Neural cell (in vitro differentiated cells): Measurements from ENCODE around the gene BRICD5. TPM values are rescaled to one million over a fixed set of nuclear protein-coding genes. Genes with fewer than 3 reads are reported as not detected.

Experiments
- H2AFZ ChIP-seq: fragments of 200-600, 300-800 bp; sonication (generic), shearing (Covaris generic); 2 replicates; pipeline ENCODE4 v1.6.0; 2014; ENCODE audit warnings: low read depth, mild to moderate bottlenecking, antibody characterized with exemption, low read length, moderate library complexity
- H3F3A ChIP-seq: fragments of 200-600 bp; shearing (Covaris generic); 2 replicates; pipeline ENCODE4 v1.6.1; 2016; ENCODE audit warnings: mild to moderate bottlenecking, moderate library complexity, mixed read lengths, antibody characterized with exemption, low read length; ENCODE audit not compliant: insufficient read depth, poor library complexity, severe bottlenecking
- H3K27ac ChIP-seq: fragments of 200-600, 300-800 bp; sonication (generic), shearing (Covaris generic); 2 replicates; pipeline ENCODE4 v1.5.1; 2014; ENCODE audit warnings: mild to moderate bottlenecking, low read length, moderate library complexity
- H3K27me3 ChIP-seq: fragments of 300-800, 200-600 bp; sonication (generic), shearing (Covaris generic); 2 replicates; pipeline ENCODE4 v1.6.0; 2014; ENCODE audit warnings: mild to moderate bottlenecking, low read depth, low read length, moderate library complexity; ENCODE audit not compliant: insufficient read depth
- H3K36me3 ChIP-seq: fragments of 300-800, 200-600 bp; sonication (generic), shearing (Covaris generic); 2 replicates; pipeline ENCODE4 v1.5.1; 2014; ENCODE audit warnings: mild to moderate bottlenecking, antibody characterized with exemption, low read length, moderate library complexity; ENCODE audit not compliant: insufficient read depth
- H3K4me2 ChIP-seq: fragments of 300-800, 200-600 bp; sonication (generic), shearing (Covaris generic); 2 replicates; pipeline ENCODE4 v1.6.0; 2014; ENCODE audit warnings: mild to moderate bottlenecking, low read length
- H3K4me3 ChIP-seq: fragments of 300-800, 200-600 bp; sonication (generic), shearing (Covaris generic); 2 replicates; pipeline ENCODE4 v1.5.1; 2014; ENCODE audit warnings: mild to moderate bottlenecking, low read length, moderate library complexity
- H3K79me2 ChIP-seq: fragments of 200-600 bp; shearing (Covaris generic); replicated peaks from 2 replicates; pipeline ENCODE4 v1.6.0; 2014; ENCODE audit warnings: mild to moderate bottlenecking, low read length, moderate library complexity; ENCODE audit not compliant: insufficient read depth
- H3K9ac ChIP-seq: fragments of 300-800, 200-600 bp; sonication (generic), shearing (Covaris generic); 2 replicates; pipeline ENCODE4 v1.6.1; 2016; ENCODE audit warnings: mild to moderate bottlenecking, low read length, mixed read lengths
- H3K9me2 ChIP-seq: fragments of 200-600 bp; shearing (Covaris generic); 2 replicates; pipeline ENCODE4 v1.6.1; 2016; ENCODE audit warnings: mild to moderate bottlenecking, low read length, mixed read lengths; ENCODE audit not compliant: insufficient read depth
- H3K9me3 ChIP-seq: fragments of 200-600, 300-800 bp; sonication (generic), shearing (Covaris generic); 2 replicates; pipeline ENCODE4 v1.6.1; 2016; ENCODE audit warnings: mild to moderate bottlenecking, mixed run types, low read length, moderate library complexity, mixed read lengths
- H4K20me1 ChIP-seq: fragments of 200-600 bp; shearing (Covaris generic); 2 replicates; pipeline ENCODE4 v1.6.1; 2016; ENCODE audit warnings: mild to moderate bottlenecking, mixed run types; ENCODE audit not compliant: insufficient read depth
- CTCF ChIP-seq: fragments of 450-650 bp; IDR thresholded peaks from 2 replicates; pipeline ENCODE4 v1.5.1; 2014; ENCODE audit warnings: antibody characterized with exemption, mild to moderate bottlenecking, moderate library complexity; ENCODE audit not compliant: poor library complexity, severe bottlenecking
- EP300 ChIP-seq: fragments of 450-650 bp; conservative IDR thresholded peaks from 2 replicates; pipeline ENCODE4 v1.6.1; 2014; ENCODE audit warnings: antibody characterized with exemption, mild to moderate bottlenecking, moderate library complexity; ENCODE audit not compliant: poor library complexity, severe bottlenecking
- EZH2 ChIP-seq: fragments of 200-600, 300-800 bp; shearing (Covaris generic), sonication (generic); IDR thresholded peaks from 2 replicates; pipeline ENCODE4 v1.6.1; 2014; ENCODE audit warnings: antibody characterized with exemption, low read length, borderline replicate concordance, mild to moderate bottlenecking; ENCODE audit not compliant: insufficient read depth, poor library complexity, severe bottlenecking
- MXI1 ChIP-seq: fragments of 450-650 bp; conservative IDR thresholded peaks from 2 replicates; pipeline ENCODE4 v1.6.1; 2014; ENCODE audit warnings: antibody characterized with exemption, mild to moderate bottlenecking; ENCODE audit not compliant: poor library complexity, severe bottlenecking
- POLR2AphosphoS5 ChIP-seq: IDR thresholded peaks from 2 replicates; pipeline ENCODE4 v1.6.1; 2012
- RAD21 ChIP-seq: fragments of 450-650 bp; conservative IDR thresholded peaks from 2 replicates; pipeline ENCODE4 v1.6.1; 2014; ENCODE audit warnings: antibody characterized with exemption, mild to moderate bottlenecking, moderate library complexity
- REST ChIP-seq: IDR thresholded peaks from 2 replicates; pipeline ENCODE4 v1.6.1; 2012; ENCODE audit warnings: borderline replicate concordance
- SMC3 ChIP-seq: fragments of 450-650 bp; conservative IDR thresholded peaks from 2 replicates; pipeline ENCODE4 v1.6.1; 2014; ENCODE audit warnings: antibody characterized with exemption, mild to moderate bottlenecking, moderate library complexity; ENCODE audit not compliant: poor library complexity
- TAF1 ChIP-seq: IDR thresholded peaks from 2 replicates; pipeline ENCODE4 v1.6.1; 2012; ENCODE audit warnings: low read depth
- polyA plus RNA-seq: library from polyadenylated mRNA; depleted of rRNA; stranded (reverse); fragments of >200 nt; gene quantifications from 2 replicates; pipeline ENCODE4 v1.2.3, GENCODE V29; 2014

The BRICD5 gene
- polyA plus RNA-seq, 1 donor from 2014 or later, result 39.2 TPM

GRCh38 chr16:2228161-2228824 is 17.6 kb upstream of the BRICD5 start:
- peaks cover 26% of the 10 kb centered on the region for H3K79me2 ChIP-seq
- H4K20me1 ChIP-seq, result no peaks in the 10 kb centered on the region

GRCh38 chr16:2226918-2227317 is 16.3 kb upstream of the BRICD5 start:
- H3F3A ChIP-seq, result no peaks in the 10 kb centered on the region
- H3K4me3 ChIP-seq, result no peak overlapping the region
- H3K36me3 ChIP-seq, result no peaks in the 10 kb centered on the region
- no peak overlapping the region for H3K9ac ChIP-seq
- no peak overlapping the region for H3K4me2 ChIP-seq
- H3K79me2 ChIP-seq, result peaks cover 26% of the 10 kb centered on the region
- no peak overlapping the region for H2AFZ ChIP-seq
- H3K27ac ChIP-seq, result no peak overlapping the region
- no peaks in the 10 kb centered on the region for H3K27me3 ChIP-seq
- no peaks in the 10 kb centered on the region for H3K9me3 ChIP-seq
- H3K9me2 ChIP-seq, result no peaks in the 10 kb centered on the region
- H4K20me1 ChIP-seq, result no peaks in the 10 kb centered on the region
- no peak for TF ChIP-seq MXI1
- TF ChIP-seq REST, result no peak
- no peak for TF ChIP-seq CTCF
- no peak for TF ChIP-seq EP300
- no peak for TF ChIP-seq SMC3

More at GRCh38 chr16:2228161-2228824, 17.6 kb upstream of the BRICD5 start:
- no peak overlapping the region for H2AFZ ChIP-seq
- no peak overlapping the region for H3K27ac ChIP-seq
- TF ChIP-seq EZH2 (no peak), POLR2AphosphoS5 (no peak), EP300 (no peak), REST (no peak), MXI1 (no peak), SMC3 (no peak), RAD21 (no peak), CTCF (no peak), TAF1 (no peak)
- H3K27me3 ChIP-seq, result no peaks in the 10 kb centered on the region
- no peaks in the 10 kb centered on the region for H3F3A ChIP-seq
- no peak overlapping the region for H3K9ac ChIP-seq
- no peaks in the 10 kb centered on the region for H3K9me2 ChIP-seq
- no peak overlapping the region for H3K4me2 ChIP-seq
- no peaks in the 10 kb centered on the region for H3K36me3 ChIP-seq
- no peaks in the 10 kb centered on the region for H3K9me3 ChIP-seq
- H3K4me3 ChIP-seq, result no peak overlapping the region
